Ishikawa (cell line): ENCODE data around the gene ARAF.

Source experiments
- CEBPB ChIP-seq: IDR thresholded peaks from 2 replicates; pipeline ENCODE4 v1.6.1; 2012
- CREB1 ChIP-seq: IDR thresholded peaks from 2 replicates; pipeline ENCODE4 v1.6.1; 2012; ENCODE audit warnings: low read depth
- EGR1 ChIP-seq: IDR thresholded peaks from 2 replicates; pipeline ENCODE4 v1.6.1; 2012
- EP300 ChIP-seq: IDR thresholded peaks from 2 replicates; pipeline ENCODE4 v1.6.1; 2012; ENCODE audit warnings: borderline replicate concordance
- FOXM1 ChIP-seq: IDR thresholded peaks from 2 replicates; pipeline ENCODE4 v1.6.1; 2012; ENCODE audit warnings: low read depth, borderline replicate concordance
- NFIC ChIP-seq: IDR thresholded peaks from 2 replicates; pipeline ENCODE4 v1.6.1; 2012
- RAD21 ChIP-seq: IDR thresholded peaks from 2 replicates; pipeline ENCODE4 v1.6.1; 2012; ENCODE audit warnings: low read depth
- TAF1 ChIP-seq: IDR thresholded peaks from 2 replicates; pipeline ENCODE4 v1.6.1; 2012; ENCODE audit warnings: low read depth, mild to moderate bottlenecking
- TCF12 ChIP-seq: IDR thresholded peaks from 2 replicates; pipeline ENCODE4 v1.6.1; 2012; ENCODE audit warnings: low read depth
- TEAD4 ChIP-seq: IDR thresholded peaks from 2 replicates; pipeline ENCODE4 v1.6.1; 2012
- YY1 ChIP-seq: IDR thresholded peaks from 2 replicates; pipeline ENCODE4 v1.6.1; 2012; ENCODE audit warnings: low read depth
- ZBTB7A ChIP-seq: IDR thresholded peaks from 2 replicates; pipeline ENCODE4 v1.6.1; 2012; ENCODE audit warnings: low read depth
- TF ChIP-seq, protein P1 (sequence below): IDR thresholded peaks from 2 replicates; pipeline ENCODE4 v1.6.1; 2012
- TF ChIP-seq, protein P2 (sequence below): IDR thresholded peaks from 2 replicates; pipeline ENCODE4 v1.6.1; 2012; ENCODE audit warnings: low read depth, mild to moderate bottlenecking
- TF ChIP-seq, protein P3 (sequence below): IDR thresholded peaks from 2 replicates; pipeline ENCODE4 v1.6.1; 2012

ARAF gene

DNA sequence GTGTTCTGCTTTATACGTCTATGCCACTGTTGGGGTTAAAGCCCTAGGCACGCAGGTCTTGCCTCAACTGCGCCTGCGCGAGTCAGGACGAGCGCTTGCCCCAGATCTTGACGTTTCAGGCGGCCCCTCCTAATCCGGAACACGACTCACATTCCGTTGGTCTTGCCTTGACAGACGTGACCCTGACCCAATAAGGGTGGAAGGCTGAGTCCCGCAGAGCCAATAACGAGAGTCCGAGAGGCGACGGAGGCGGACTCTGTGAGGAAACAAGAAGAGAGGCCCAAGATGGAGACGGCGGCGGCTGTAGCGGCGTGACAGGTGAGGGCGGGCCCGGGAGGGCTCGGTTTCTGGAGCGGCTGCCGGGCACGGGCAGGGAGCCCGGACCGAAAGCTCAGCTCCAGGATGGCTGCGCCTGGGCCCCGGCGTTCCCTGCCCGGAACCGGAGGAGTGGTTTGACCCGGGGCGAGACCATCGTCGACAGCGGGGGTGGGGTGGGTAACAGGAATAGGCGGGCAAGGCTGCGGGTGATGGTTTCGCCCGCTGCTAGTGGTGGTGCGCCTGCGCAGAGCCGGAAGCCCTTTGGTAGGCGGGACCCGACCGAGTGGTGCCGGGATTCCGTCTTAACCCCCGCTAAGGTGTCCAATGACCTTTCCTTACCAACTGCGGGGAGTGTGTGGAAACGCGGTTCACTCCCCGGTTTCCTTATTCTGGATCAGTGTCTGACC is at the start of gene ARAF:
Gene ARAF, plus strand, starts transcription at position 272 of the 725 bp plus-strand sequence. CDS start 1,763 bp downstream, outside the sequence.
- TF ChIP-seq EGR1 (0 out of 2 replicates have a peak, but pooled peaks have one; percentile 14), NFIC (no peak), RAD21 (no peak), CREB1 (peak; percentile 39; the same call in 1 of the 2 replicates), YY1 (peak; percentile 85), TAF1 (peak; percentile 80), TCF12 (no peak), CEBPB (no peak), ZBTB7A (no peak), EP300 (no peak), FOXM1 (no peak), TEAD4 (peak; percentile 21; the same call in 1 of the 2 replicates)
- TF ChIP-seq, protein P1, sequence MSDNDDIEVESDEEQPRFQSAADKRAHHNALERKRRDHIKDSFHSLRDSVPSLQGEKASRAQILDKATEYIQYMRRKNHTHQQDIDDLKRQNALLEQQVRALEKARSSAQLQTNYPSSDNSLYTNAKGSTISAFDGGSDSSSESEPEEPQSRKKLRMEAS = peak; percentile 70
- TF ChIP-seq, protein P2, sequence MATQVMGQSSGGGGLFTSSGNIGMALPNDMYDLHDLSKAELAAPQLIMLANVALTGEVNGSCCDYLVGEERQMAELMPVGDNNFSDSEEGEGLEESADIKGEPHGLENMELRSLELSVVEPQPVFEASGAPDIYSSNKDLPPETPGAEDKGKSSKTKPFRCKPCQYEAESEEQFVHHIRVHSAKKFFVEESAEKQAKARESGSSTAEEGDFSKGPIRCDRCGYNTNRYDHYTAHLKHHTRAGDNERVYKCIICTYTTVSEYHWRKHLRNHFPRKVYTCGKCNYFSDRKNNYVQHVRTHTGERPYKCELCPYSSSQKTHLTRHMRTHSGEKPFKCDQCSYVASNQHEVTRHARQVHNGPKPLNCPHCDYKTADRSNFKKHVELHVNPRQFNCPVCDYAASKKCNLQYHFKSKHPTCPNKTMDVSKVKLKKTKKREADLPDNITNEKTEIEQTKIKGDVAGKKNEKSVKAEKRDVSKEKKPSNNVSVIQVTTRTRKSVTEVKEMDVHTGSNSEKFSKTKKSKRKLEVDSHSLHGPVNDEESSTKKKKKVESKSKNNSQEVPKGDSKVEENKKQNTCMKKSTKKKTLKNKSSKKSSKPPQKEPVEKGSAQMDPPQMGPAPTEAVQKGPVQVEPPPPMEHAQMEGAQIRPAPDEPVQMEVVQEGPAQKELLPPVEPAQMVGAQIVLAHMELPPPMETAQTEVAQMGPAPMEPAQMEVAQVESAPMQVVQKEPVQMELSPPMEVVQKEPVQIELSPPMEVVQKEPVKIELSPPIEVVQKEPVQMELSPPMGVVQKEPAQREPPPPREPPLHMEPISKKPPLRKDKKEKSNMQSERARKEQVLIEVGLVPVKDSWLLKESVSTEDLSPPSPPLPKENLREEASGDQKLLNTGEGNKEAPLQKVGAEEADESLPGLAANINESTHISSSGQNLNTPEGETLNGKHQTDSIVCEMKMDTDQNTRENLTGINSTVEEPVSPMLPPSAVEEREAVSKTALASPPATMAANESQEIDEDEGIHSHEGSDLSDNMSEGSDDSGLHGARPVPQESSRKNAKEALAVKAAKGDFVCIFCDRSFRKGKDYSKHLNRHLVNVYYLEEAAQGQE = no peak
- TF ChIP-seq, protein P3, sequence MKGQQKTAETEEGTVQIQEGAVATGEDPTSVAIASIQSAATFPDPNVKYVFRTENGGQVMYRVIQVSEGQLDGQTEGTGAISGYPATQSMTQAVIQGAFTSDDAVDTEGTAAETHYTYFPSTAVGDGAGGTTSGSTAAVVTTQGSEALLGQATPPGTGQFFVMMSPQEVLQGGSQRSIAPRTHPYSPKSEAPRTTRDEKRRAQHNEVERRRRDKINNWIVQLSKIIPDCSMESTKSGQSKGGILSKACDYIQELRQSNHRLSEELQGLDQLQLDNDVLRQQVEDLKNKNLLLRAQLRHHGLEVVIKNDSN = no peak

GRCh38 chrX:47514533-47515235 is 46.3 kb upstream of the ARAF start:
- TF ChIP-seq NFIC (no peak), CREB1 (no peak), TCF12 (no peak), EP300 (no peak), TEAD4 (no peak), YY1 (no peak), ZBTB7A (no peak)
- TF ChIP-seq, protein P2 = no peak
- TF ChIP-seq, protein P1 = no peak

- TF ChIP-seq, protein P2 = no peak
- TF ChIP-seq NFIC (no peak), EGR1 (no peak), CEBPB (no peak), TAF1 (no peak), ZBTB7A (no peak), TCF12 (no peak), RAD21 (no peak), YY1 (no peak), EP300 (no peak), CREB1 (no peak), TEAD4 (no peak)
- TF ChIP-seq, protein P3 = no peak
- TF ChIP-seq, protein P1 = no peak
Measured at GRCh38 chrX:47515941-47516665, 44.9 kb upstream of the ARAF start.
